ENCODE results near the gene SLC30A10.
"Not testable (repeated sequence)": the region's sequence is repeated elsewhere in the genome, so short reads cannot be mapped to it uniquely, and the experiment has no call there.

The SLC30A10 gene

GRCh38 chr1:219927298-219927955 lies 930 bp downstream of the SLC30A10 start:
- DNase-seq = no peak

GRCh38 chr1:219926363-219926998 lies 1.9 kb downstream of the SLC30A10 start:
- DNase-seq = no peak

- DNase-seq = no peak
Measured at GRCh38 chr1:219924342-219924741, 4.0 kb downstream of the SLC30A10 start.

- no peak for DNase-seq
Measured at GRCh38 chr1:219917851-219918466, 10.4 kb downstream of the SLC30A10 start.

- no peak for DNase-seq
Measured at GRCh38 chr1:219917281-219917680, 11.1 kb downstream of the SLC30A10 start.

GRCh38 chr1:219916257-219916656 lies 12.1 kb downstream of the SLC30A10 start:
- no peak for DNase-seq

- no peak for DNase-seq
Measured at GRCh38 chr1:219913005-219913770, 15.2 kb downstream of the SLC30A10 start.

- DNase-seq = no peak
Measured at GRCh38 chr1:219910716-219911115, 17.6 kb downstream of the SLC30A10 start.

GRCh38 chr1:219909476-219909875 lies 18.9 kb downstream of the SLC30A10 start:
- no peak for DNase-seq

- DNase-seq = no peak
Measured at GRCh38 chr1:219908170-219908569, 20.2 kb downstream of the SLC30A10 start.

GRCh38 chr1:219907772-219908070 lies 20.6 kb downstream of the SLC30A10 start:
- no peak for DNase-seq

- no peak for DNase-seq
Measured at GRCh38 chr1:219906924-219907771, 21.2 kb downstream of the SLC30A10 start.

- not testable (repeated sequence) for DNase-seq
Measured at GRCh38 chr1:219906565-219906923, 21.8 kb downstream of the SLC30A10 start.

GRCh38 chr1:219905524-219905923 lies 22.8 kb downstream of the SLC30A10 start:
- no peak for DNase-seq

- no peak for DNase-seq
Measured at GRCh38 chr1:219904934-219905333, 23.4 kb downstream of the SLC30A10 start.

- DNase-seq = no peak
Measured at GRCh38 chr1:219903353-219903871, 24.9 kb downstream of the SLC30A10 start.

GRCh38 chr1:219902951-219903350 lies 25.4 kb downstream of the SLC30A10 start:
- DNase-seq = no peak

GRCh38 chr1:219900882-219901281 lies 27.5 kb downstream of the SLC30A10 start:
- DNase-seq = no peak

- DNase-seq = no peak
Measured at GRCh38 chr1:219900201-219900600, 28.2 kb downstream of the SLC30A10 start.

- DNase-seq = no peak
Measured at GRCh38 chr1:219898375-219898774, 30.0 kb downstream of the SLC30A10 start.

GRCh38 chr1:219897914-219898313 lies 30.4 kb downstream of the SLC30A10 start:
- DNase-seq = no peak

GRCh38 chr1:219892271-219892670 lies 36.1 kb downstream of the SLC30A10 start:
- DNase-seq = not testable (repeated sequence)

All from C1 segment of cervical spinal cord (tissue), 14 donors.